NOMO-1 treated with DMSO at 0.1 percent for 48 hours (cell line): ENCODE data around the gene TTC27.
"Not testable (repeated sequence)": the region's sequence is repeated elsewhere in the genome, so short reads cannot be mapped to it uniquely, and the experiment has no call there.

Experiments
- DNase-seq: peaks from one replicate; lab custom pipeline; 2025; ENCODE audit not compliant: unreplicated experiment; lab: John Stamatoyannopoulos, UW

TTC27 gene

DNA sequence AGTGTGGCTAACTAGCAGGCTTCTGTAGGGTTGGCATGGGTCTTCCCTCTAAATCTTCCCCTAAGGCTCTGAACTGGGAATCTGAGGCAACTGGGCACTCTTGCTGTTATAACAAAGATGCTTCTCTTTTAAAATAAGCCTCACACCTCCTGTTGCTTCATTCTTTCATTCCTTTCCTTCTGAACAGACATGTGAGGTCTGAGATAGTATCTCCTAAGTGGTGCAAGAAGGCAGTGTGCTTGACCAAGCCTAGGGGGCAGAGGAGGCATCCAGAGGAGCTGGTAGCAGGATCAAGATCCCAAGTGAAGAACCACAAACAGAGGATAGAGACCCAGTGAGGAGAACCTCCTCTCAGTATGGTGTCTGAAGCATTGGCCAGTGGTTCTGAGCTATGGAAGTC lies 90.9 kb downstream of the TTC27 start:
- no peak for DNase-seq

DNA sequence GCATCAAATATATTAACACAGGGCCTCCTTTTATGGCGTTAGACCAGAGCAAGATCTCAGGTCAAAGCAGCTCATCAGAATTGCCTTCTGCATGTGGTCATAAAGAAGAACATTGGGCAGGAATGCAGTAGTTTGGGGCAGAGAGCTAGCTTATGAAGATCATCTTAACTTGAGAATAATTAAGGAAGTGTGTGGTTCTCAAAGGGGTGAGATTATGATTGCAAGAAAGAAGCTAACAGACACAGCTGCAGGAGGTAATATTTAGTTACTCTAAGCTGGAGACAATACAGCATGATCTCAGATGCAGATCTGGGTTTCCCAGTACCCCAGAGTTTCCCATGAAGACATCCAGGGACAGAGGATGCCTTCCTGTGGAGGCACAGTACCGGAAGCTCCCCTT lies 91.6 kb downstream of the TTC27 start:
- no peak for DNase-seq

DNA sequence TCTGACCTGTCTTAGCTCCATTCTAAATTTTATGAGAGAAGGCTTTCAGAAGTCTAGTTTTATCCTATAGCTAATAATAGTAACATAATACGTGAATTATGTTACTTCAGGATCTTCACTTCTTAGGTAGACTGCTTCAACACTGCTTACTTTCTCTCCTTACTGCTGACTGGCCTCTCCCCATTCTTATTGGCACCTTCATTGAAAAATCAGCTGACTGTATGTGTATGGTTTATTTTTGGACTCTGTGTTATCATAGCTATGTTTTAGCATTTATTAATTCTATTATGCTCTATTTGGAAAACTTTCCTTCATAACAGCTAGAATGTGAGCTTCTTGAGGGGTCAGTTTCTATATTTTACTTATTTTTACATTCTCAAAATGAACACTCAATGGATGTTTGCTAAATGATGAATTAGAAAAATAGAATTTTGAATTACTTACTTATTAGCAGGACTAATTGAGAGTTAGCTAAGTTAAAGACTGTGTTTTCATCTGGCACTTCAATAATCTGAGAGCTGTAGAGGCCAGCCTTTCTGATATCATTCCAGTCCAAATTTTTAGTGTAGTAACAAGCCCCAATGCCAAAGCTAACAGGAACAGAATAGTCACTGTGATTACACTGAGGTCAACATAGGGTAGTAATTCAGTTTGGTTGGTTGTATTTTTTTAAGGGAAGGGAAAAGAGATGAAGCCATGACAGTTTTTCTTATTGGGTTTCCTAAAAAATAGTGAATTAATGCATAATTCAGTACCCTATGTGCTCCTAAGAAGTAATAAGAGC lies 92.3 kb downstream of the TTC27 start:
- DNase-seq = no peak

DNA sequence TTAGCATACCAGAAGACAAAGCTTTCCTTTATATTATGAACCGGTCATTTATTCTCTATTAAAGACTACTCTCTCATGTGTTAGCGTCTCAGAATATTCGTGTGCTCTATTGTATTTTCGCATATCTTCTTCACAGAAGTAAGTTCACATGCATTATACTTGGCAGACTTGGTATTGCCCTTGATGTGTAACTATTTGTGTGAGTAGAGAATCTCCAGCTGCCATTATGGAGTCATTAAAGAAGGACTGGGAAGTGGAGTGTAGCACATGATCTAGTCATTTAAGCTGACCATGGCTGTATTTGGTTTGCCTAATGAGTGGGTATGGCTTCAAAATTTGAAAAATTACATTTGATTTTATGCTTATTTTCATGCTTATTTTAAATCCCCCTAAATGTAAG lies 92.9 kb downstream of the TTC27 start:
- DNase-seq = no peak

DNA sequence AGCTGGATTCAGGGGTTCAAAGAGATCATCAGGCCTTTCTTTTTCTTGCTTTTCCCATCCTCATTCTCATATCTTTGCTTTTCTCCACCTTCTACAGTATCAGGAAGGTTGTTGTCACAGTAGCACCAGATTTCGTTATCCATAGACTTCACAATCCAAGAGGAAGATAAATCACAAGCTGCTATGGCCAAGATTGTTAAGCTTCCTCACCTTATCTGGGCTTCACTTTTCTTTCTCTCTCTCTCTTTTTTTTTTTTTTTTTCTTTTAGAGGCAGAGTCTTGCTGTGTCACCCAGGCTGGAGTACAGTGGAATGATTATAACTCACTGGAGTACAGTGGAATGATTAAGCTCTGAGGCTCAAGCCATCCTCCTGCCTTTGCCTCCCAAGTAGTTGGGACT lies 93.5 kb downstream of the TTC27 start:
- DNase-seq = no peak

DNA sequence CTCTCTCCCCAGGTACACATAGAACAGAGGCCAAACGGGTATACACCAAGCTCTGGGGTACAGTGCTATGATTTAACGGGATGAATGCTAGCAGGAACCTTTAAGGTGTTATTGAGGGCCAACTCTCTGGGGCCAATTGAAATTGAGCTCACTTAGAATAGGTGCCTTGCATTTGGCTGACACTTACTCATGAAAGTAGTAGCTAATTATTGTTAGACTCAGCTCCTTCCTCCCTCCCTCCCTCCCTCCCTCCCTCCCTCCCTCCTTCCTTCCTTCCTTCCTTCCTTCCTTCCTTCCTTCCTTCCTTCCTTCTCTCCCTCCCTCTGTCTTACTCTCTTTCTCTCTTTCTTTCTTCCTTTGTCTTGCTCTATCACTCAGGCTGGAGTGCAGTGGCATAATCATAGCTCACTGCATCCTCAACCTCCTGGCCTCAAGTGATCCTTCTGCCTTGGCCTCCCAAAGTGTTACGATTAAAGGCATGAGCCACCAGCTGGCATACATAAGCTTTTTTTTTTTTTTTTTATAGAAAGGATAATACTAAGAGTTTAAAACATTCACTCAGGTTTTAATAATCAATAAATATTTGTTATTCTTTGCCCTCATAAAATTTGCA lies 95.7 kb downstream of the TTC27 start:
- no peak for DNase-seq

DNA sequence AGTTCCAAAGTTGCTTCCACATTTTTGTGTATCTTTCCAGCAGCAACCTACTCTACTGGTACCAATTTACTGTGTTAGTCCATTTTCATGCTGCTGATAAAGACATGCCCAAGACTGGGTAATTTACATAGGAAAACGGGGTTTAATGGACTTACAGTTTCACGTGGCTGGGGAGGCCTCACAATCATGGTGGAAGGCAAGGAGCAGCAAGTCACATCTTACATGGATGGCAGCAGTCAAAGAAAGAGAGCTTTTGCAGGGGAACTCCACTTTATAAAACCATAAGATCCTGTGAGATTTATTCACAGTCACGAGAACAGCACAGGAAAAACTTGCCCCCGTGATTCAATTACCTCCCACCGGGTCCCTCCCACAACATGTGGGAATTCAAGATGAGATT lies 98.8 kb downstream of the TTC27 start:
- not testable (repeated sequence) for DNase-seq

DNA sequence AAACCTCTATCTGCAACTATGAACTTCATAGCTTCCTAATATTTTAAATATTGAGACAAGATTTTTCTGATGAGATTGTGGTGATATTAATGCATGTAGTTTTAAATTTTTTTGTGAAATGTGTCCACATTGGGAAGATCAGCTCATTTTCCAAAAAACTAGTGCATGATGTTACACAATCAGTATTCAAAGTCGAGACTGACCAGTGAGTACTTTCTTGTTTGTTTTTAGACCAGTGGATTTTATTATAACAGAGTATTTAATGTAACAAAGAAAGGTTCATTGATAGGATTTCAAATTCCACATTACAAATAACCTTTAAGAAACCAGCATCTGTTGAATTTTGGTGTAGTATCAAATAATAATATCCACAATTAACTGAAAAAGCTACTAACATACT lies 99.3 kb downstream of the TTC27 start:
- DNase-seq = no peak

DNA sequence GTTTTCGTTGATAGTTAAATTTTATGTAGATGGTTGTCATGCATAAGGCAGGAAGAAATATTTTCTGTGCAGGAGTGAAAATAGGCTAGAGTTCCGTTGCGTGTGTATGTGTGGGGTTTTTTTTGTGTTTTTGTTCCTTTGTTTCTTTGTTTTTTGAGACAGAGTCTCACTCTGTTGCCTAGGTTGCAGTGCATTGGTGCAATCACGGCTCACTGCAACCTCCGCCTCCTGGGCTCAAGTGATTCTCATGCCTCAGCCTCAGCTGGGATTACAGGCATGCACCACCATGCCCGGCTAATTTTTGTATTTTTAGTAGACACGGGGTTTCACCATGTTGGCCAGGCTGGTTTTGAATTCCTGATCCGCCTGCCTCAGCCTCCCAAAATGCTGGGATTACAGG lies 103.1 kb downstream of the TTC27 start:
- DNase-seq = not testable (repeated sequence)

DNA sequence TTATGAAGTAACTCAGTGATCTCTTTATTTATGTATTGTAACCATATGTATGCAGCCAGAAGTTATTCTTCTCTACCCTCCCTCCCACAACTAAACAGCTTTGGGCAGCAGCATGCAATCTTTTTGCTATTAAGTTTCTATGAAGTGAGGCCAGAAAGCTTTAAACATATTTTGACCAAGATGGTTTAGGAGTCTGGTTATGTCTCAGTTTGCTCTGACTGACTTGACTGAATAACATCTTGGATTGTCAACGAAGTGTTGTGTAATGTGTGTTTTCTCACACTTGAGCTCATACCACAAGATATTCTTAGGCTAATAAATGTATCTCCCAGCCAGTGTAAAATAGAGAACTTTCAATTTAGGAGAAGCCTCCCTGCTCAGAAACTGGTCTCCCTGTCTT lies 104.3 kb downstream of the TTC27 start:
- no peak for DNase-seq

DNA sequence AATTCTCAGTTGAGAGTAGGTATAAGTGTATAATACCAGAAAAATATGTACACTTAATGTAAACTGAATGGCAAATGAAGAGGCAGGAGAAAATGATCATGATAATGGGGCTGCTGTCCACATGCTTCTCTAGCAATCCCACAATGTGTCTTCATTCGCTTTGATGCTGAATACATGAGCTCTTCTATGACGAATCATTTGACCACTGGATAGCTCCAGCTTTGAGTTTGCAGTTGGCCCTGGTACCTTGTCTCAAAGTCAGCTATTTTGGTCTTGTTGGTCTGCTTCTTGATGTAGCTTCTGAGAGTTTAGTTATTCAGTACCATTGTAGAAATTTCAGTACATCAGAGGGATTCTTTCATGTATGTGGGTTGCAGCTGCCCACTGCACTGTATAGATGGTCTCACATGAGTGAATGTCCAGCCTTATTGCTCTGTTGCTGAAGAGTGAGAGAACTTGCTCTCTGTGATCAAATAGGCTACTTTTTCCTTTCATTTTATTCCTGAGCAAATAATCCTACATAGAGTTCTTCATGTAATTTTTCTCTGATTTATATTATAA lies 105.1 kb downstream of the TTC27 start:
- no peak for DNase-seq

DNA sequence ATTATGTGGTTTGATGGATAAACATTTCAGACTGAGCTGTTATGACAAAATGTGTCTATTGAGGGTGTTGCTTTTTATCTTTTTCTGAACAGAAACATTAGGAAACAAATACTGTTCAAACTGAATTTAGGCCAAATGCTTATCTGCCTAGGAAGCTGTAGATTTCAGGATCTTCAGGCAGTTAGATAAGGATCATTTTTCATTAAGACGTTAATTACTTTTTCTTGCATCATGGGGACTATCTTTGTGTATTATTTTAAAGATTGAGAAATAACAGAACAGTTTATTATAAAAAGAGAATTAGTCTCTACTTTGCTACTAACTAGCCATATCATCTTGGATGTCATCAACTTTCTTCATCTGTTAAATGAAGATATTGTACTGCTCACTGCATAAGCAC lies 107.5 kb downstream of the TTC27 start:
- no peak for DNase-seq

DNA sequence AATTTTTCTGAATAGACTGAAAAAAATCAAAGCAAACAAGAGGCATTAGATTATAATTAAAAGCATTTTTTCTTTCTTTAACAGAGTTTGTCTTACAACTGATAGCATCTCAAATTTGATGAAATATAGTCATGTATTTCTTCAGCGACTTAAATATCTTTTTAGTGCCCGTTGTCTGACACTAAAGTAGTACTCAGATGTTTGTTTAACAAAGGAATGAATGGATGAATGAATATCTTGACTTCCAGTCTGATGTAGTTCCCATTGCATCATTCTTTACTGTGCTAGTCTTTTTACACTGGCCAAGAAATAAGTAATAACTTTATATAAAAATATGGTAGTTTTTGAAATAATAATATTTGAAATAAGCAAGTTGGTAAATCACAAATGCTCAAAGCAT lies 111.1 kb downstream of the TTC27 start:
- no peak for DNase-seq

DNA sequence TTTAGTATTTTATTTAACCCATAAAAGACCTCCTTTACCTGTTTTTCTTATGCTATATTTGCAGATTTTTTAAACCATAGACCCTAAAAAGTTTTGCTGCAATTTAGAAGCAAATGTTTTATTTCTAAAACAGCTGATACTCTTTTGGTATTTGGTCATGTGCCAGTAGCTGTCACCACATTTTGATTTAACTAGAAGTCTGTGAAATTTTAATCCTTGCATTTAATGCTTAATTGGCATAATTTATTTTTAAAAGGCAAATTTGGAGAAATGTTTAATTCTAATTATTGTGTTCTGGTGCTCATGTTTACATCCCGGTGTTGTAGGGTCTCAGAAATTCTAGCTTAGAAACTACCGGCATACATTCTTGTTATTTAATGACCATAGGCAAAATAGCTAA lies 111.8 kb downstream of the TTC27 start:
- DNase-seq = no peak

DNA sequence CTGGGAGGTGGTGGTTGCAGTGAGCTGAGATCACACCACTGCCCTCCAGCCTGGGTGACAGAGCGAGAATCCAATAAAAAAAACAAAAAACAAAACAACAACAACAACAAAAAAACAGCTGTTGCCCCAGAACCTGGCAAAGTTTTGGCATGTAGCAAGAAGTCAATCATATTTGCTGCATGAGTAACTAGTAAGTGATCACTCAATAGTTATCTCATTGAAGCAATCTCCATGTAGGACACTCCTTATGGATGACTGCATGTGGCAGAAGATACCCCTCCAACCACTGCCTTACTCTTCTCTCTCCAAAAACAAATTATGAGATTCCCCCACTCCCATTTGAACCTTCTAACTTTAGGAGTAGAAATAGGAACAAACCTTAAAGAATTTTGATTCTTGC lies 113.7 kb downstream of the TTC27 start:
- no peak for DNase-seq

DNA sequence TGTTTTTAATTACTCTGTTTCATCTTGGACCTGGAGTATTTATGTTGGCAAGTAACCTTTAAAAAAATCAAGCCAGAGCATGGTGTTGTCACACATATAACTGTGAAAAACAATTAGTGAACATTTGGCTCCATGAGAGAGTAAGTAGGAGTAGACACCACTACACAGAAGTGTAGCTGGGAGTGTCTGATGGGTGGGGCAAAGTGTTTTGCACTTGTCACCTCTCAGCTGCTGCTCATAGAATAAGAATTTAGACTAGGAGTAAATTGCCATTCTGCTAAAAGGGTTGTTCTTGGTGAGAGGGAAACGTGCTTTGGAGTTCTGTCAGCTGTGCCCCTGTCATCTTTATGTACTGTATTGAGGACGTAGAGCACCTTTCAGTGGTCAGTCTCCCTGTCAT lies 114.5 kb downstream of the TTC27 start:
- no peak for DNase-seq

DNA sequence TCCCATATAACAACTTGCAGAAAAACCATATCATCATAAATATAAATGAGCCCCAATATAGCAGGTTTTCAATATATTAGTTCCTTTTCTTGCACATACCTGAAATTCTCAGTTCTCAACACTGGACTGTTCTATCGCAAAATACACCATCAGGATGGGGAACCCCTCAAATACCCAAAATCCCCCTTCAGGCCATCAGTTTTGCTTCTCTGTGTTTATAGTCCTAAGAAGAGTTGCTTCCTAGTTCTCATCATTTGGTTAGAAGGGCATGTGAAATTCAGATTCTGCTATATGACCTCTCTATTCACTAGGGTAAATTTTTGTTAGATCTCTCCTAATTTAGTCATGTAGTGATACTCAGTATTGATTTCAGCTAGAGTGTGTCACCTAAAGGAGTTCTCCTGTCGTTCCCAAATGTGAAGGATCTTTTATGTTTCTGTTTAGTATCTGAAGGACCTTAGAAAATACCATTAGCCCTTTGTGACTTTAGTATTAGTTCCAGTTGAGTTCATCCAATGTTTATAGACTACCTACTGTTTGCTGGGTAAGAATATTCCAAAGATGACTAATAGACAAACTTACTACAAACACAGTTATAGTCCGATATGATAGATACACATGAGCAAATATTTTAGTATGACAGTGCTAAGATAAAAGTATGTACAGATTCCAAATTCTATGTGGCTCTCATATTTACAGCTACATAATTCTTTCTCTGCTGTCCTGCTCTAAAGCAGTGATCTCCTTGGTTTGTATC lies 115.8 kb downstream of the TTC27 start:
- DNase-seq = no peak

DNA sequence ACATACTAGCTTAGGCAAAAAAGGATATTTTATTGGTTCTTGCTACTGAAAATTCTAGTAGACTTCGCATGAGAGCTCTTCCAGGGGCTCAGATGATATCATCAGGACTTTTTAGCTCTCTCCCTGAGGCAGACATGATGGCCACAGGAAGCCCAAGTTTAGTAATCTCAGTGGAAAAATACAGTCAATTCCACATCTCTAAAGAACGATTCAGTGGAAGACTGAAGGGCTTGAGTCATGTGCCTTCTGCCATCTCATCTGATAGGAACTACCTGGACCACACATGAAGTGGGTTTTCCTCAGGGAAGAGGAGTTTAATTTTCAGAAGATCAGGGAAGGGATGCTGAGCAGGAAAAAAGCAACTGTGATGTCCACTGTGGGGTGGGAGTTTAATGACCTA lies 117.3 kb downstream of the TTC27 start:
- no peak for DNase-seq

DNA sequence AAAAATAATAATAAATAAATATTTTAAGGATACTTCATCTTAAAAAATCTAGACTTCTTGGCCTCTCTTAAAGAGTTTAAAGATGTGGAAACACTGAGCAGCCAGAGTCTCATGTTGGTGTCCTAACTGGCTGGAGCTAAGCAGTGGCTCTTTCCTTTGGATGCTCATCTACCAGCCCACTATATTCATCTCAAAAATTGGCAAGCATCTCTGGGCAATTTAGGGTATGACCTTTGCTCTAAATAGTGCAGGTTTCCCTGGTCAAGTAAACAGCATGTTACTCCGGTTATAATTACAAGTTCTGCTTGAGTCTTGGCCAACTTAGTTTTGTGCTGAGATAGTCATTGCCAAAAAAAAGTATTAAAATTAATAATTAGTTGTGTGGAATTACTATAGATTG lies 117.8 kb downstream of the TTC27 start:
- DNase-seq = no peak

DNA sequence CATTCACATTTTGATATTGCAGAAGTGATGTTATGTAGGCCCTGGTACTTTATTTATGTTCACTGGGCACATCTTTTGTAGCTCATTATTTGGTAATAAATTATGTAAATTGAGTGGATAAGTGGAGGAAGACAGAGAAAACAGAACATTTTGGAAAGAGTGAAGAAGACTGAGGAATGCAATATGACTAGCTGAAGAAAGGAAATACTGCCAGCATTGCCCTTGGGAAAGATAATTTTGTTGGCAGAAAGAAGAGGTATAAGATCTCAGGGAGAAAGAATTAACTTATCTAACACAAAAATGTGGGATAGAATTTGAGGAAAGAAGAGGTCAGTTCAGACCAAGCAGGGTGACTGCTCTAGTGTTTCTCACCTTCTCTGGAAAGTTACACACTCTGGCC lies 118.8 kb downstream of the TTC27 start:
- no peak for DNase-seq

DNA sequence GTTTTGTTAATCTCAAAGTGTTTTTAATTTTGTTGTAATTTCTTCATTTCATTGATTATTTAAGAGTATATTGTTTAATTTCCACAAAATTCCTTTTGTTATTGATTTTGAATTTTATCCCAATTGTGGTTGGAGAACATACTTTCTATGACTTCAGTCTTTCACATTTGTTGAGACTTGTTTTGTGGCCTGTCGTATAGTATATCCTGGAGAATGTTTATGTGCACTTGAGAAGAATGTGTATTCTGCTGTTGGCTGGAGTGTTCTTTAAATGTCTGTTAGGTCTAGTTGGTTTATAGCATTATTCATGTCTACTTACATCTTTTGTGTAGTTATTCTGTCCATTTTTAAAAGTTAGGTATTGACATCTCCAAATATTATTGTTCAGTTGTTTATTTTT lies 120.3 kb downstream of the TTC27 start:
- no peak for DNase-seq

DNA sequence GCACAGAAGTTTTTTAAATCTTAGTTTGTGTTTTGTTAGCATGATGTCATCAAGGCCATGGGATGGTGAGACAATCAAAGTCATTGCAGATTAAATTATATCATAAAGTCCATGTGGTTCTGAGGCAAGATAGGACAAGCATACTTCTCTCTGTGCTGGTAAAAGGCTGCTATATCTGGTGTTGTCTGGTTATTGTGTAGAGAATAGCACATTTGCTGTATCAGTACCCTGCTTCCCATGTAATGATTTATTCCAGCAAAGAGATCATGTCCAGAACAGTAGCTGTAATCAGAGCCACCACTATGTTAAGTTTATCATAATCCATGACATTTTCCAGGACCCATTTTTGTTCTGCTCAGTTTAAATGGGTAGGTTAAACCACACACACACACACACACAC lies 123.0 kb downstream of the TTC27 start:
- no peak for DNase-seq
